GM12865 (cell line): Measurements from ENCODE around the gene YDJC.

ENCODE experiments used
- DNase-seq: peaks from one replicate; pipeline ENCODE4 v3.0.0; 2010; ENCODE audit warnings: low read depth
- H3K4me3 ChIP-seq: 2 replicates; pipeline ENCODE4 v1.5.1; 2011; ENCODE audit warnings: mild to moderate bottlenecking, low read depth, low read length, control low read depth
- CTCF ChIP-seq: IDR thresholded peaks from 2 replicates; pipeline ENCODE4 v1.5.1; 2011; ENCODE audit warnings: low read length, control low read depth, low read depth, inconsistent platforms; ENCODE audit not compliant: insufficient read depth; ENCODE audit errors: missing control alignments

YDJC gene

DNA sequence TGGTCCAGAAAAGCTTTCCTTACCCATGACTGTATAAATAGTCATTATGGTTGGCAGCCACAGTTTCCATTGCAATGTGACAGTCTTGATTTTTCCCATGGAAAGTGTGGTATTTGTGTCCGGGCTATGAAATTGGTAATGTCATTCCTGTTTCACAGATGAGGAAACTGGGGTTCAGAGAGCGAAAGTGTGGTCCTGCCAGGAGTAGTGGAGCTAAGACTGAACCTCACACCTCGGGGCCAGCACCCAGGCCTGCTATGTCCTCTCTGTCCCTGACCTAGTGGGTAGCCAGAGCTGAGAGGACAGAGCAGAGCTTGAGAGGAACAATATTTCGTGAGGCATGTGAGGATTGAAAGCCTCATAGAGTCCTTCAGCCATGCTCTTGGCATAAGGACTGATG, 1.2 kb upstream of the YDJC start:
- TF ChIP-seq CTCF, result no peak
- no peak overlapping the region for H3K4me3 ChIP-seq

DNA sequence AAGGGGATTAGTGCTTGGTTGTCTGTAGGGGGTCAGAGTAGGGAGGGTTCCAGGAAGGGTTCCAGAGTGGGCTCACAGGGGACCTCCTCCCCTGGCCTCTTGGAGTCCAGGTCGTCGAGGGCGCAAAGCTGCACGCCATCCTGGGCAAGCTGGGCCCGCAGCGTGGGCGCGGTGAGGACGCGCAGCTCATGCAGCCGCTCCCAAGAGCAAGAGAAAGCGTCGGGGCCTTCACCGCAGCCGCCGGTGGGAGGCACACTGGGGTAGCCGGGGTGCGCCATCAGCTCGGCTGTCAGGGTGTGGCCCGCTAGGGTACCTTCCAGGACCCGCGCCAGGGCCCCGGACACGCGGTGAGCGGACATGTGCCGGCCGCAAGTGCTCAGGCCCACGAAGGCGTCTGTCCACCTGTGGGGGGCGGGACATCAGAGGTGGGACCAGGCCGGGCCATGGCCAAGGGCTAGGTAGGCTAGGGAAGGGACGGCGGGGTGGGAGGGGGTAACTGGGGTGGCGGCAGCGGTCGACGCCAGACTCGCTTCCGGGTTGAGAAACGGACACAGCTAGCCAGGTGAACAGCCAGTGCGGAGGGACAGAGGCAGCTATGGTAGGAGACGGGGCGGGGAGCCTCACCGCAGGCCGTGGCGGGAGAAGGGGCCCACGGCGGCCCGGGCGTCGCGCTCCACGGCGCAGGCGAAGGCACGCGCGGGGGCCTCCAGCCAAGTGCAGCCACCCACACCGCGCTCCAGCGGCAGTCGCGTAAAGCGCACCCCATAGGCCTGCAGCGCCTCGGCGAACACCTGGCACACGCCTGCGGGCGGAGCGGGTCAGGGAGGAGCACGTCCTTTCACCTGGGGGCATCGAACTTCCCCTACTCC, 1.2 kb downstream of the YDJC start:
- no peak for TF ChIP-seq CTCF
- no peak for DNase-seq

More for the DNA sequence above, 1.2 kb upstream of the YDJC start:
- DNase-seq, result no peak

GRCh38 chr22:21626735-21627469, 2.9 kb downstream of the YDJC start:
- H3K4me3 ChIP-seq, result no peak overlapping the region
- no peak for DNase-seq
- TF ChIP-seq CTCF, result no peak

More for the DNA sequence above, 1.2 kb downstream of the YDJC start:
- H3K4me3 ChIP-seq, result peak overlapping the region; percentile 90

- H3K4me3 ChIP-seq, result no peak overlapping the region
- no peak for TF ChIP-seq CTCF
- no peak for DNase-seq
Observed at GRCh38 chr22:21626073-21626734, 3.6 kb downstream of the YDJC start.

- H3K4me3 ChIP-seq, result no peak overlapping the region
- no peak for TF ChIP-seq CTCF
- no peak for DNase-seq
Observed at GRCh38 chr22:21624880-21625791, 4.7 kb downstream of the YDJC start.

DNA sequence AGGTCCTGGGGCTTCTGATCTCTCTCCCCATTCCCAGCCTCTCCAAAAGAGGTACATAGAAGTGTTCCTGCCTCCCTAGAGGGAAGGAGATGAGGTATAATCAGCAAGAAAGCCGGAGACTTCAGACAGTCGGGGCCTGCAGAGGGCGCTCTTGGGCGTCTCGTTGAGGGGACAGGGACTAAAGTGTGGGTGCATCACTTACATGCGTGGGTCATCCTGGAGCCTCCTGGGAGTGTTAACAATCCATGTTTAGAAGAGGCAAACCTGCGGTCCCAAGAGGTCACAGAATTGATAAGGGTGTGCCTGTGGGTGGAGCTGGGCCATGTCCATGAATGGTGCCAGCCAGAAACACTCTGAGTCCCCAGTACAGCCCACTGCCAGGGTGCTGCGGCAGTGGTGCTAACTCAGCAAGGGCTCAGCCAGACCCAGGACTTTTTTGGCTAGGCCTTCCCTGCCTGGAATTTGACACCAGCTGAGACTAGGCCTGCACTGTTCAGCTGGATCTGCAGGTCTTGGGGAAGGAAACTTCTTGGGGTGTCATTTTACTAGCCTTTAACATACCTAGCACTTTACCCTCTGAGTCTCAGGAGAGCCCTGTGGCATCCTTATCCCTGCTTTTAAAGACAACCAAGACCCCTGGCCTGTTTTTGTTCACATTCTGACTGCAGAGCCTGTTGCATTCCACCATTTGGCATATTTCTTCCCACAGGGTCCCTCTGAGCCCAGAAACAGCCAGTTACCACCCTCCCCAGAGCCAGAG, 5.5 kb downstream of the YDJC start:
- TF ChIP-seq CTCF, result peak; percentile 48
- DNase-seq, result no peak
- no peak overlapping the region for H3K4me3 ChIP-seq
